ENCODE data around the gene KDM4F.

KDM4F gene

DNA sequence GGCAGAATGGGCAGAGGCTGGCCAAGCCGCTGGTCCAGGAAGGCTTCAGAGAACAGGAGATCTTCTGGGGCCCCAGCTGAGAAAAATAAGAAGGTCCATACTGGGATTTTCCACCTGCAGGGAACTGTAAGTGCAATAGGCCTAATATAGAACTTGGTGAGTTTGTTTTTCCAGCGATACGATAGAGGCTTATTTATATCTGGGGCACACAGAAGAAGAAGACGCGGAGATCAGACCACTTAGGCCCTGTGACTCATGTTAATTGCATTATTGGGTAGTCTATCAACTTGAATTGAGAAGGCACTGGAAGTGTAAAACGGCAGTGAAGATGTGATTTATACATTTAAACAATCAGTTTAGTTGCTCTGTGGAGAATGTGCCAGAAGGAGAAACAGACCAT is 9.8 kb downstream of the KDM4F start:
- DNase-seq (ENCODE audit: low read depth in 2 of 3, low spot score in 2 of 3) = no peak

DNA sequence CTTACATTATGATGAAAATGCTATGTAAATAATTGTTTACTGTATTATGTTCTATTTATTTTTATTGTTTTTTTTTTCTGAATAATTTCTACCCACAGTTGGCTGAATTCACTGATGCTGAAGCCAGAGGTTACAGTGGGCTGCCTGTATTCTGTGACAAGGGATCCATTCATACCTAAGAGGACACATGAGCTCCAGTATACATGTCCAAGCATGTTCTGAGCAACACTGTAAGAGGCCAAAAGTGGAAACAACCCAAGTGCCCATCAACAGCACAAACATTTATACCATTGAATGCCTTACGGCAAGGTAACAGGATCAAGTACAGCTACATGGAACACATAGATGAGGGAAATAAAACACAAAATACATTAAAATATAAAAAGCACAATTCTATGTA is 16.1 kb downstream of the KDM4F start:
- DNase-seq (ENCODE audit: low read depth in 2 of 3, low spot score in 2 of 3) = no peak

DNA sequence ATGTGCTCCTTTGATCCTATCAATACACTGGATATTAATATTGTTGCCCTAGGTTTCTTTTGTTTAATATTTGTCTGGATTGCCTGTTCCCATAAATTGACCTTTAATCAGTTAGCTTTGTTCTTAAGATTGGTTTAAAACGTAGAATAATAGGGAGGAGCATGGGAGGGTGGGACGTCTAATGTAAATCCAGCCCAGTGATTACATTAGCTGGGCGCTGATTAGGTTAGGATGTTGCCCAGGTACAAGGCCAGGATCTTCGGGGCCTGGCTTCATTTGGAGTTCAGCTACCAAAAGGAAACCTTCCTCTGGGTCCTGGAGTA is 17.5 kb downstream of the KDM4F start, which contains the start of gene SRSF8:
Gene SRSF8, plus strand, starts transcription at position 204 of the 323 bp plus-strand sequence. CDS start 308 bp downstream, outside the sequence.
- DNase-seq (ENCODE audit: low read depth in 2 of 3, low spot score in 2 of 3) = no peak

DNA sequence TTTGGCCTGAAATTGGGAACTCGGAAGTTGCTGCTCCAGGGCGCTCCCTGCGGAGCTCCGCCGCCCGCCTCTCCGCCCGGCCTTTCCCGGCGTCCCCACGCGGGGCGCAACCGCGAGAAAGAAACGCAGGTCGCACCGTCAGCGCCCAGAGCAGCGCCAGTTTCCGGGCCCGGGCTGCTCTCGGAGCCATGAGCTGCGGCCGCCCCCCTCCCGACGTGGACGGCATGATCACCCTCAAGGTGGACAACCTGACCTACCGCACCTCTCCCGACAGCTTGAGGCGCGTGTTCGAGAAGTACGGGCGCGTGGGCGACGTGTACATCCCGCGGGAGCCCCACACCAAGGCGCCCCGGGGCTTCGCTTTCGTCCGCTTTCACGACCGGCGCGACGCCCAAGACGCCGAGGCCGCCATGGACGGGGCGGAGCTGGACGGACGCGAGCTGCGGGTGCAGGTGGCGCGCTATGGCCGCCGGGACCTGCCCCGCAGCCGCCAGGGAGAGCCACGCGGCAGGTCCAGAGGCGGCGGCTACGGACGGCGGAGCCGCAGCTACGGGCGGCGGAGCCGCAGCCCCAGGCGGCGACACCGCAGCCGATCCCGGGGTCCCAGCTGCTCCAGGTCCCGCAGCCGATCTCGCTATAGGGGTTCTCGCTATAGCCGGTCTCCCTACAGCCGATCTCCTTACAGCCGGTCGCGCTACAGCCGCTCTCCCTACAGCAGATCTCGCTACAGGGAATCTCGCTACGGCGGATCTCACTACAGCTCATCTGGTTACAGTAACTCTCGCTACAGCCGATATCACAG is 18.0 kb downstream of the KDM4F start:
- peak; percentile 45 to 55 (median 50) for DNase-seq (ENCODE audit: low read depth in 2 of 3, low spot score in 2 of 3)

DNA sequence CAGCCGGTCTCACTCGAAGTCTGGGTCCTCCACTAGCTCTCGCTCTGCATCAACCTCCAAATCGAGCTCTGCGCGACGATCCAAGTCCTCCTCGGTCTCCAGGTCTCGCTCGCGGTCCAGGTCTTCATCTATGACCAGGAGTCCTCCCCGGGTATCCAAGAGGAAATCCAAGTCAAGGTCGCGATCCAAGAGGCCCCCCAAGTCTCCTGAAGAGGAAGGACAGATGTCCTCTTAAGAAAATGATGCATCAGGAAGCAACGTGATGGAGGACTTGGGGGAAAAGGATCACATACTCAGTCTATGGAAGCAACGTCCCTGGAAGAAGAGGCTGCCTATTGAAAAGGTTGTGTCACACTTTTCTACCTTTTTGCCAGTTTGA is 18.6 kb downstream of the KDM4F start:
- no peak for DNase-seq (ENCODE audit: low read depth in 2 of 3, low spot score in 2 of 3)

DNA sequence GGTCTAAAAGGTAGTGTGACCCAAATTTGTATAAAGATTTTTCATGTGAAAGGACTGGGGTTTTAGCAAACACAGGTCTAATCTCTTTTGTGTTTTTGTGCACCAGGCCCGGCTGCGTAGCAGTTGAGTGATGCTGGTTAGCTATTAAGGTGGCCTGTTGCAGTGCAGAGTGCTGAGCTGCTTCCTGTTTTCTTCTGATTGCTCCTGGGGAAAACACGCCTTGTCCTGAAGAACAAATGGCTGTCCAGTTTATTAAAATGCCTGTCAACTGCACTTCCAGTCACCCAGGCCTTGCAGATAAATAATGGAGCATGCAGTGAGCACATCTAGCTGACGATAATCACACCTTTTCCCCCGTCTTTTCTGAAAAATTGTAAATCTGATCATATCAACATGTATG is 19.3 kb downstream of the KDM4F start:
- DNase-seq (ENCODE audit: low read depth in 2 of 3, low spot score in 2 of 3) = no peak

DNA sequence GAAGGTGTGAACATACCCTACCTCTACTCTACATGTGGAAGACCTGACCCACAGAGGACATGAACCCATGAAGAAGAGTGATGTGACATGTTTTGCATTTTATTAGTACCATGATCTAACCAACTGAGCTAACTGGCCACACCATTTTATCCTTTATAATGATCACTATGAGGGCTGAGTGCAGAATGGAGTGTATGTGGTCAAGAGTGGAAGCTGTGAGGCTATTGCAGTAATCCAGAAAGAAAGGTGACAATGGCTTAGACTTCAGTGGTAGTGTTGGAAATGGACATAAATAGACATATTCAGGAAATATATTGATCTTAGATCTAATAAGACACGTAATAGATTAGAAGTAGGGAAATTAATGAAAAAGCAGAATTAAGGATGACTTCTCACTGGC is 21.2 kb downstream of the KDM4F start:
- DNase-seq (ENCODE audit: low read depth in 2 of 3, low spot score in 2 of 3) = no peak

DNA sequence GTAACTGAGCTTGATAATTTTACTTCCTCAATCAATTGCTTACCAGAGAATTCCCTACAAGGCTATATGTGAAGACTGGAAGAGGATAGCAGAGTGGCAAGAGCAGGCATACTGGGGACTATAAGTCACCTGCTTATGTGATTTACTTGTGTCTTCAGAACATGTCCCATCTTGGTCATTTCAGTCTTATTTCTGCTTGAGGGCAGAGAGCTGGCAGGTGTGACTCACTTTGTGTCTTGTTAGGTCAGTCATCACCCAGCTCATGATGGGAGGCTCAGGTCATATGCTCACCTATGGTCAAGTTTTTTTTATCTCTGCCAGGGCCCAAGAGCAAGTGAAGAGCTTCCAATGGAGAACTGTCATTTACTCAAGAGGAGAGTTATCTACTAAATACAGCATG is 23.7 kb downstream of the KDM4F start:
- DNase-seq (ENCODE audit: low read depth in 2 of 3, low spot score in 2 of 3) = no peak

DNA sequence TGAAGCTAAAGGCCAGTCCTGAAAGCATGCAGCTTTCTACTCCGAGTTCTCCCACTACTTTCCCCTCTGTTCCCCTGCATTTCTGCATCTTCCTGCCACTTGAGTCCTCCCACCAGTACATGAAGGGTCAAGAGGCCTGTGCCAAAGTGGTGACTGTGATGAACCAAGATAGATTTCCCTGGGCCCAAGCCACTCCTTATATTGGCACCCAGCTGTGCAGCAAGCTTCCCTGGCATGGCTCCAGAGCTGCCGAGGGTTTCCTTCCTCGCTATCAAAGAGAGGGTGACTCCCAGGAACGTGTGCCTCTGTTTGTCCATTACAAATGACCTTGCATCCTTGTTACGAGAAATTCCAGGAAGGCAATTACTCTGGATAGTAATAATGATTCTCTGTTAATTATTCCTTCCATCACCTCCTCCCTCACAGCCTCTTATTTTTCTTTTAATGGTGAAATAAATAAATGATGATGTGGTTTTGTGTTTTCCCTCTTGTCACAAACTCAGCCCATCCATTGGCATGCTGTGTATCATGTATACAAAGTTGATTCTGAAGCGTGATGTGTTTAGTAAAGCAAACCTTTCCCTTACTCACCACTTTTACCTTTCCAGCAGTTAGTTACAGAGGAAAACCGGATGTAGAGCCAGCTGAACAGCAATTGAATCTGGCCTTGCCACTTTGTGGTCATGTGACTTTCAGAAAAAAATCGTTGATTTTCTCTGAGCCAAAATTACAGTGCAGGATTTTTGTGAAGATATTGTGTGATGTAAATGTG is 25.8 kb downstream of the KDM4F start:
- no peak for DNase-seq (ENCODE audit: low read depth in 2 of 3, low spot score in 2 of 3)

DNA sequence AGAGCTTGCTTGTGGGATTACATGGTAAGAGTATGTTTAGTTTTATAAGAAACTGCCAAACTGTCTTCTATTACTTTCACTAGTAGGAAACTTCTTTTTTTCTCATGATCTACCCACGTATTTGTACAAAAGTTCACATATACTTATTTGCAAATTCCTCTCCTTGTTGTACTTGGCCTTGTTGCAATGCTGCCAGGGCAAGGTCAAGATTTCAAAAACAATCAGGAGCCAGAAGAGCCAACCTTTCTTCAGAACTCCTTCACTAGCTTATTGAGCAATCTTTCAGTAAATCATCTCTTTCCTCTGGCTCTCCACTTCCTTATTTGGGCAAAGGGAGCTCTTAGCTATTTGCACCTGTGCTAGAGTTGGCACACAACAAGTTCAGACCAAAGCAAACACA is 27.2 kb downstream of the KDM4F start:
- no peak for DNase-seq (ENCODE audit: low read depth in 2 of 3, low spot score in 2 of 3)

DNA sequence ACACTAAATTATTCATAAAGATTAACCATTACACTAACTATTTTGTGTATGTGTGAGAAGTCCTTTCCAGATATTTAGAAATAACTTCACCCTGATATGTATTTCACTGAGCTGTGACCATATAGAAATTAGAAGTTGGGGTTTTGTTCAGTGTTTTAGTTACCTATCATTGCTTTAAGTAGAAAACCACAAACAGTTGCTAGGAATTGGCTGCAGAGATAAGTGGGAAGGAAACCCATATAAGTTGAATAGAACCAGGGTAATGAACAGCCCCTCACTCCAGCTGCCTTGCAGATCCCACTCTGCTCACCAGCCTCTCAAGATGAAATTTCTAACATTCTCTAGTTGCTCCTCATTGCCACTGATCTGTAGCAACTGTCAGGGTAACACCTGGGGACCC is 27.8 kb downstream of the KDM4F start:
- no peak for DNase-seq (ENCODE audit: low read depth in 2 of 3, low spot score in 2 of 3)

DNA sequence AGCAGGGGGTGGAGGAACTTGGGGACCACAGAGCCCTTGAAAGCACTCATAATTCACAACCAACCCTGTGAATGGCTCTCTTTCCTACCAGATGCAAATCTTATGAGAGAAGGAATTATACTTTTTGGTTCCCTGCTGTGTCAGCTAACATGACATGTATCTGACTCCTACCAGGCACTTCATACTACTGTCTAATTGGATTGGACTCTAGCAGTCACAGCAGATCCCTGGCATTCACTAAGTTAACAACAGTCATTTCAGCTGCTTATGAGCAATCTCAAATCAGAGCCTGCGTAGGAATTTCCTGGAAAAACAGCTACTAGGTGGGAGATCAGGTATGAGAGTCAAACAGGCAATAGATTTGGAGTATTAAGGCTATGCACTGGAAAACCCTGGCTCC is 29.3 kb downstream of the KDM4F start:
- no peak for DNase-seq (ENCODE audit: low read depth in 2 of 3, low spot score in 2 of 3)

DNA sequence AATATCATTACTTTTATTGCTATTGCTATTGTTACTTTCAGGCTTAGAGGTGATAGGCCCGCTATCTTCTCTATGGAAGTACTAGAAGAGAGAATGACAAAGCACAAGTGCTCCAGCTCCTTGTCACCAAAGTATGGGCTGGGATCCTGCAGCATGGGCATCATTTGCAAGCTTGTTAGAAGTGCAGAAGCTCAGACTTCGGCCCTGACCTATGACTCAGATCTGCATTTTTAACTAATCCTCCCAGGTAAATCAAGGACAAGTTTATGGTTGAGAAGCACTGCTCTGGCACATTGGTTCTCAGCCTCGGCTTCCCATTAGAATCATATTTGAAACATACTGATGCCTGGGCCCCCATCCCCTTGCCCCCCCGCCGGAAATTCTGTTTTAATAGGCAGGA is 31.8 kb downstream of the KDM4F start:
- DNase-seq (ENCODE audit: low read depth in 2 of 3, low spot score in 2 of 3) = no peak

DNA sequence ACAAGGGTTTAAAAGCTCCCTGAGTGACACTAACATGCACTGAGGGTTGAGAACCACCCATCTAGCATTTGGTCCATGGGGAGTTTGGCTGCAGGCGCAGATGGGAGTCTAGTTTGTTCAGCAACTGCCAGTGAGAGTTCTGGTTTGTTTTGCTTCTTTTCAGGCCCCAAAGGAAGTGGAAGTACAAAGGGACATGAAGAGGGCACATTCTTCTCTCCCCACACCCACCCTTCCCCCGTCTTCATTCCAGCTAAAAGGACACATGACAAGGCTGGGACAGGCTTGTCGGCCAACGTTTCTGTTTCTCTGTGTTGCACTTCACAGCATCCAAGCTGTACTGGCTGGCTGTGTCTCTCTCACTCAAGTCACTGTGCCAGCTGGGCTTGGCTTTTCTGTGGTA is 32.2 kb downstream of the KDM4F start:
- no peak for DNase-seq (ENCODE audit: low read depth in 2 of 3, low spot score in 2 of 3)

DNA sequence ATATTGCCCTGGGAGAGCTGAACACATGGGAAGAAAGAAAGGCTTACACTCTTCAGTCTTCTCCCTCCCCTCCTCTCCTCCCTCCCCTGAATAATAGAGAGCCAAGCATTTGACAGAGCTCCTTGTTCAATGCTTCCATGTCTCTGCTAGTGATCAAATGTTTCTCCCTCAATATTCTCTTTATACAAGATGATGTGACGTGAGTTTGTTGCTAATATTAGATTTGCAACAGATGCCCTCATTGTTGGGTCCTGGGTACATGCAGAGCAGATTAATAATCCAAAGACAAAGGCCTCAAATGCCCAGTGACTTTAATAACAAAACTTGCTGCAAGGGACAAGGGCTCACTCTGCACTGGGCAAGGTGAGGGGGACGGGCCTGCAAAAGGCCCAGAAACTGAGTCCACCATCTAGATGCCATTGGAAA is 33.4 kb downstream of the KDM4F start:
- DNase-seq (ENCODE audit: low read depth in 2 of 3, low spot score in 2 of 3) = no peak

DNA sequence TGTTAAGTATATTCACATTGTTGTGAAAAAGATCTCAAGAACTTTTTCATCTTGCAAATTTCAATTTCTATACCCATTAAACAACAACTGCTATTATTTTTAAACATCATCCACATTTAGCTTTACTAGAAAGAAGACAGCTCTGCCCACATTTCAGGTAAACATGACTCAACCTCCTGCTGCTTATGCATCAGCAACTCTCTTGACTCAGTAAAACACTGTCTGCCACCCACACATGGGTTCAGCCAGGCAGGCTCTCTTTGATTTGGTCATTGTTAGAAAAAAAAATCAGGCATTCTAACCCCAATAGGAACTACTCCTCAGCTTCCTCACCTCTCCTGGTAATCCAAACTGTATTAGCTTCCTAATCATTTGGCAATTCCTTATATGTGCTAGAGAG is 35.3 kb downstream of the KDM4F start:
- DNase-seq (ENCODE audit: low read depth in 2 of 3, low spot score in 2 of 3) = no peak

DNA sequence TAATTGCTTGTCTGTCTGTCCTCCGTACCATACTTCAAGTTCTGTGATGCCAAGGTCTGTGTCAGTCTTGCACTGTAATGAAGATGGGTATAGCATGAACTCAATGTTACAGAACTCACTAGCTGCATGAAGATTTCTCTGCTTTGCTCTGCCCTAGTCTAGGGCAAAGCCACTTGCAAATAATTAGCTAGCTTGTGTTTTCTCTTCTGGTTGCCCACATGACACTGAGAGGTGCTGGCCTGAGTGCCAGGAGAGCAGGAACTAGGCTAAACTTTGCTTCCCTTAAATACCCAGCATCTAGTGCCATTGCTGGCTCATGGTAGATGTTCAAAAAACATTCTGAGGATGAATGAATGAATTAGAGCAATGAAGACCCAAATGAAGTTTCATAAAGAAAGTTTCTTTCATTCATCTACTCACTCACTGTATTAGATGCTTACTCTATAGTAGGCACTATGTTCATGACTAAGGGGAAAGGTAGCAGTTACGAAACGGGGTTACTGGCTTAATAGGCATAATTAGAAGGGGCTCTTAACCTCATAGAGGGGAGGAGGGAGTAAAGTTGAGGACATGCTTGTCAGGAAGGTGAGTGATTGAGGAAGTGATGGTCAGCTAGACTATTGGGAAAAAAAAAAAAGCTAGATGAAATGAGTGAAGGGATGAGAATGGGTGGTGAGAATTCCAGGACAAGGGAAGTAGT is 36.0 kb downstream of the KDM4F start:
- no peak for DNase-seq (ENCODE audit: low read depth in 2 of 3, low spot score in 2 of 3)

DNA sequence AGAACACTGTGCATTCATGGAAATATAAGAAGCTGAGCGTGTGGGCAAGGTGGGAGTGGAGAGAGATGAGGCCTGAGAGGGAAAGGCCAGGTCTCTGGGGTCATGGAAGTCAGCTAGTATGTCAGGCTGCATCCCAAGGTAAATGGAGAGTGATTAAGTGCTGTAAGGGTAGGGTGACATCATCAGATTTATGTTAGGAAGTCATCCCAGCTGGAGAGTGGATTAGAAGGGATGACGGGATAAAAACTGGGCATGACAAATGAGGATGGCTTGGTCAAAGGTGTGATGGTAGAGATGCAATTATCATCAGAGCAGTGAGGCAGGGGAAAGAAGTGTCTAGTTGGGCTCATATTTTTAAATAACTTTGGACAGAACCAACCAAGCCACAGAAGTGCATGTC is 36.9 kb downstream of the KDM4F start:
- DNase-seq (ENCODE audit: low read depth in 2 of 3, low spot score in 2 of 3) = no peak

DNA sequence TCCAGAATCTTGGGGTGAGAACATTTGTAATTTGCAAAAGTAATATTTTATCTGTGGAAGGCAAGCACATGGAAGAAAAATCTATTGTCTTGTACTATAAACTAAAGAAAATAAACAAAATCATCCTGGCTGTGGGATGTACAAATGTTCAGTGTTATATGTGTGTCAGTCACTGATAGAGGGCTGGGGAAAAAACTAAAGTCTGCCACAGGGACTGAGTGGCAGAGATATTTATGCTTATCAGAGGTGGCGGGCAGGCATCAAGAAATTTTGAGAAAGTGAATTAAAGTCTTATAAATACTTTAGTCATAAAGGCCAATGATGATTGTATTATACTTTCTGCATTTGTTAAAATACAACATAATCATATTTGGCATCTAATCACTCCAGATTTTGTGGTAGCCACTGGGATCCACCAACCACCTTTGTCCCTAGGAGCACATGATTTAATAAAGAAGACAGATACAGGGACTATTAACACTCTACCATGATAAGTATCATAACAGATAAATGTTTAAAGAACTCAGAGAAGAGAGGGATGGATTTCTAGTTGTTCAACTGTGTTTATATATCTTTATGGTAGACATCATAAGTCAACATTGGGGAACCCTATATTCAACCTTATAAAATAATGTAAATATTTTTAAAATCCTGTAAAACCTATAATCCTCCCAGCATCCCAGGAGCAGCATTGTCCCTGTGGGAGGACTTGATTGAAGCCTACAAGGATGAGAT is 37.8 kb downstream of the KDM4F start:
- no peak for DNase-seq (ENCODE audit: low read depth in 2 of 3, low spot score in 2 of 3)

DNA sequence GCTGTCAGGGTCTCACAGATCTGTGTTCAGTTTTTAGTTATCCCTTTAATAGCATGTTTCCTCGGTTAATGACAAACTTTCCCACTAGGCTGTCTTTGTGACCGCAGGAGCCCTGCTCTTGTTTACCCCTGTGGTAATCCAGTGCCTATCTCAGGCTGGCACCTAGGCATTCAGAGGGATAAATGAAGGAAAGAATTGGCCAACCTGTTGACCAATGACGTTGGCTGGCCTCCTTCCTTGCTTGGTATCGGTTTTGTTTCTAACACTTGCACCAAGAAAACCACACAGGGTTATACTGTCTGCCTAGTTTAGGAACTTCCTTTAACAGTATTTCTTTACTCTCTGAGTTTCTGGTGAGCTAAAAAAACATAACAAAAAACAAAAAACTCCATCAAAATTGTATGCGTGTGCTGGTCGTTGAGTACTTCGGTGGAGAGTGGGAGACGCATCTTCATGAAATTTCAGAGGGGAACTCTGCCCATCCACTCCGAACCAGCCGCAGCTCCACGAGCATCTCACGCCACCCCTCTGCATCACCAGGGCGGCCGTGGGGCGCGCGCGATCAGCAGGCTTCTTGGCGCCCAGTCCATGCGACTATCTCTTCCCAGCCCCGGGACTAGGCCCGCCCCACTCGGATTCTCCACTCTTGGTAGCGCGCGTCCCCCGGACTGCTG is 39.9 kb downstream of the KDM4F start:
- no peak for DNase-seq (ENCODE audit: low read depth in 2 of 3, low spot score in 2 of 3)
